Posterior vena cava (tissue), 2 donors: ENCODE measurements around the gene TDRD15. TPM values are rescaled to one million over a fixed set of nuclear protein-coding genes. Genes with fewer than 3 reads are reported as not detected.
"Not testable (repeated sequence)": the region's sequence is repeated elsewhere in the genome, so short reads cannot be mapped to it uniquely, and the experiment has no call there.

ENCODE experiments used
- DNase-seq: peaks from one replicate; pipeline ENCODE4 v3.0.0-alpha.2; 2020; ENCODE audit warnings: low spot score
- intact Hi-C, 2 donors: fragments of 100-400 bp; cut with DNase I; formaldehyde crosslinking; loops; one replicate each; pipeline versions ENCODE4 v1.14.1 to v1.14.2; 2022 to 2023
- total RNA-seq, 2 donors: library from RNA; stranded (reverse); fragmentation: NEBNext Ultra II Directional; extraction: Animal tissue kit (Norgen Biotek cat#: 25700); gene quantifications; one replicate each; pipeline ENCODE4 v1.2.1, GENCODE V29; 2021
- donor health status: DM: yes; HTN: yes; CAD: no.
- donor health status: DM: yes; HTN: yes; CAD: no.

TDRD15 gene
- total RNA-seq, 2 donors from 2014 or later: 0.05 TPM; not detected in 1

GRCh38 chr2:21131861-21132260 lies 8.1 kb downstream of the TDRD15 start:
- DNase-seq: no peak

GRCh38 chr2:21135585-21135984 lies 11.8 kb downstream of the TDRD15 start:
- no peak for DNase-seq
- intact Hi-C loops: loop anchor here in 1 of 2 donors (5.0 kb wide), 1 partner anchor 1877 kb away; no protein-coding TSS in a partner anchor

More at GRCh38 chr2:21131861-21132260, 8.1 kb downstream of the TDRD15 start:
- intact Hi-C loops: no loop called here

- intact Hi-C loops: no loop called here
- no peak for DNase-seq
Observed at GRCh38 chr2:21142149-21142548, 18.4 kb downstream of the TDRD15 start.

- intact Hi-C loops: no loop called here
- DNase-seq: no peak
Observed at GRCh38 chr2:21146638-21147037, 22.9 kb downstream of the TDRD15 start.

GRCh38 chr2:21148718-21149117 lies 24.9 kb downstream of the TDRD15 start:
- no peak for DNase-seq
- intact Hi-C loops: no loop called here

- DNase-seq, intact Hi-C loops: not testable (repeated sequence)
Observed at GRCh38 chr2:21151234-21151633, 27.5 kb downstream of the TDRD15 start.

GRCh38 chr2:21155365-21156136 lies 31.8 kb downstream of the TDRD15 start:
- intact Hi-C loops: no loop called here

GRCh38 chr2:21161122-21161521 lies 37.4 kb downstream of the TDRD15 start:
- intact Hi-C loops: no loop called here
- DNase-seq: no peak

More at GRCh38 chr2:21155365-21156136, 31.8 kb downstream of the TDRD15 start:
- DNase-seq: no peak

GRCh38 chr2:21161832-21162614 lies 38.3 kb downstream of the TDRD15 start:
- no peak for DNase-seq
- intact Hi-C loops: no loop called here

GRCh38 chr2:21162615-21162878 lies 38.8 kb downstream of the TDRD15 start:
- intact Hi-C loops: no loop called here
- no peak for DNase-seq

GRCh38 chr2:21163213-21163612 lies 39.4 kb downstream of the TDRD15 start:
- intact Hi-C loops: no loop called here
- no peak for DNase-seq

GRCh38 chr2:21165350-21165749 lies 41.6 kb downstream of the TDRD15 start:
- intact Hi-C loops: no loop called here
- DNase-seq: no peak

- no peak for DNase-seq
- intact Hi-C loops: loop anchor here in 1 of 2 donors (10.0 kb wide), 1 partner anchor 139 kb away; no protein-coding TSS in a partner anchor
Observed at GRCh38 chr2:21175895-21176646, 52.3 kb downstream of the TDRD15 start.

GRCh38 chr2:21181957-21182356 lies 58.2 kb downstream of the TDRD15 start:
- intact Hi-C loops: no loop called here
- DNase-seq: no peak

GRCh38 chr2:21183306-21183705 lies 59.5 kb downstream of the TDRD15 start:
- DNase-seq: no peak
- intact Hi-C loops: no loop called here

- intact Hi-C loops: no loop called here
- DNase-seq: no peak
Observed at GRCh38 chr2:21183726-21184125, 60.0 kb downstream of the TDRD15 start.

- DNase-seq: no peak
- intact Hi-C loops: no loop called here
Observed at GRCh38 chr2:21191535-21191934, 67.8 kb downstream of the TDRD15 start.
